Liver (tissue), 3 donors: ENCODE results near the gene OR2A5.

Experiments
- GABPA ChIP-seq, 2 donors: IDR thresholded peaks in 1 of 2; conservative IDR thresholded peaks in 1 of 2; 2 replicates each; pipeline ENCODE4 v1.6.1; 2016; ENCODE audit warnings: antibody characterized with exemption in 2 of 2, mild to moderate bottlenecking in 1 of 2, moderate library complexity in 1 of 2
- TF ChIP-seq, protein P1 (sequence below): IDR thresholded peaks from 2 replicates; pipeline ENCODE4 v1.6.1; 2016; ENCODE audit warnings: antibody characterized with exemption
- TF ChIP-seq, protein P2 (sequence below): fragments of 150-350 bp; IDR thresholded peaks from 2 replicates; pipeline ENCODE4 v1.5.1; 2017; ENCODE audit warnings: improper control_type of control experiment, low read depth, low read length; ENCODE audit not compliant: missing input control
- donor health status: healthy.
- donor health status: healthy.

DNA sequence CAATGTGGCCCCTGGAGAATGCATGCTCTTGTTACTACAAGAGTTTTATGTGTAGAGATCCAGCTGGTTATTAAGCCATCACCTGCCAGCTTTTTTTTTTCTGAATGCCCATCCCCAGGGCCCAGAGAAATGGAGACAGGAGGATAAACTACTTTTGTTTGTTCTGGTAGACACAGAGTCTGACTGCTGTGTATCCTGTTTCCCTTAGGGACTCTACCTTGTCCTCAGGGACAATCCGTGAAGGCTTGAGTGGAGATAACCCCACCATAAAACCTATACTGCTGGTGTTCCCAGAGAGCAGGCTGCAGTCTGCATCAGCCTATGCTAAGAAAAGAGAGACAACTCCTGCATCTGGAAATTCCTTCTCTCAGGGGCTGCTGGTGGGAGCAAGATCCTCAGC, at the start of gene OR2A5:
- TF ChIP-seq, protein P1, sequence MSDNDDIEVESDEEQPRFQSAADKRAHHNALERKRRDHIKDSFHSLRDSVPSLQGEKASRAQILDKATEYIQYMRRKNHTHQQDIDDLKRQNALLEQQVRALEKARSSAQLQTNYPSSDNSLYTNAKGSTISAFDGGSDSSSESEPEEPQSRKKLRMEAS = no peak
- TF ChIP-seq, protein P2, sequence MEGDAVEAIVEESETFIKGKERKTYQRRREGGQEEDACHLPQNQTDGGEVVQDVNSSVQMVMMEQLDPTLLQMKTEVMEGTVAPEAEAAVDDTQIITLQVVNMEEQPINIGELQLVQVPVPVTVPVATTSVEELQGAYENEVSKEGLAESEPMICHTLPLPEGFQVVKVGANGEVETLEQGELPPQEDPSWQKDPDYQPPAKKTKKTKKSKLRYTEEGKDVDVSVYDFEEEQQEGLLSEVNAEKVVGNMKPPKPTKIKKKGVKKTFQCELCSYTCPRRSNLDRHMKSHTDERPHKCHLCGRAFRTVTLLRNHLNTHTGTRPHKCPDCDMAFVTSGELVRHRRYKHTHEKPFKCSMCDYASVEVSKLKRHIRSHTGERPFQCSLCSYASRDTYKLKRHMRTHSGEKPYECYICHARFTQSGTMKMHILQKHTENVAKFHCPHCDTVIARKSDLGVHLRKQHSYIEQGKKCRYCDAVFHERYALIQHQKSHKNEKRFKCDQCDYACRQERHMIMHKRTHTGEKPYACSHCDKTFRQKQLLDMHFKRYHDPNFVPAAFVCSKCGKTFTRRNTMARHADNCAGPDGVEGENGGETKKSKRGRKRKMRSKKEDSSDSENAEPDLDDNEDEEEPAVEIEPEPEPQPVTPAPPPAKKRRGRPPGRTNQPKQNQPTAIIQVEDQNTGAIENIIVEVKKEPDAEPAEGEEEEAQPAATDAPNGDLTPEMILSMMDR = no peak
- TF ChIP-seq GABPA (IDR thresholded peaks at IDR 0.05 in 1 of 2, conservative IDR thresholded peaks at IDR 0.05 in 1 of 2) = no peak
